ENCODE data around the gene EHMT1. TPM values are rescaled to one million over a fixed set of nuclear protein-coding genes. Genes with fewer than 3 reads are reported as not detected.

The EHMT1 gene
- polyA plus RNA-seq, 3 donors from 2014 or later, result 14.1 to 62.7 (median 14.8) TPM

Other genes with a start within 250 kb of the EHMT1 start
- 1 to 10 TPM; 1.6 to 6.3 (median 4.3) TPM for gene EXD3, start 195.8 kb upstream of the EHMT1 start, polyA plus RNA-seq
- 1 to 10 TPM; 1.2 to 2.1 (median 1.4) TPM for gene NOXA1, start 195.6 kb upstream of the EHMT1 start, polyA plus RNA-seq
- not detected for gene ENTPD8, start 177.6 kb upstream of the EHMT1 start, polyA plus RNA-seq
- 10 to 100 TPM in 1 of 3 donors, 1 to 10 TPM in 2; 9.4 to 14.3 (median 9.6) TPM for gene NSMF, start 159.7 kb upstream of the EHMT1 start, polyA plus RNA-seq
- gene PNPLA7, start 68.6 kb upstream of the EHMT1 start, polyA plus RNA-seq, result under 1 TPM; 0.24 to 0.53 (median 0.32) TPM
- 10 to 100 TPM; 27.2 to 87.7 (median 48.8) TPM for gene MRPL41, start 67.1 kb upstream of the EHMT1 start, polyA plus RNA-seq
- gene DPH7, start 40.1 kb upstream of the EHMT1 start, polyA plus RNA-seq, result 10 to 100 TPM; 21.4 to 32.4 (median 30.1) TPM
- gene ZMYND19, start 28.5 kb upstream of the EHMT1 start, polyA plus RNA-seq, result 1 to 10 TPM; 1.5 to 7.0 (median 3.3) TPM
- 10 to 100 TPM; 39.1 to 60.7 (median 57.3) TPM for gene ARRDC1, start 13.3 kb upstream of the EHMT1 start, polyA plus RNA-seq